ENCODE data around the gene SLC44A3.
A peak's percentile ranks its signal among the peaks of the same experiment; 100 is the strongest.
"Not testable (repeated sequence)": the region's sequence is repeated elsewhere in the genome, so short reads cannot be mapped to it uniquely, and the experiment has no call there.

Gene SLC44A3

GRCh38 chr1:94840381-94840780, 20.2 kb downstream of the SLC44A3 start:
- not testable (repeated sequence) for DNase-seq

GRCh38 chr1:94840808-94841207, 20.7 kb downstream of the SLC44A3 start:
- DNase-seq, result no peak

GRCh38 chr1:94843430-94843829, 23.3 kb downstream of the SLC44A3 start:
- no peak for DNase-seq

GRCh38 chr1:94843846-94844245, 23.7 kb downstream of the SLC44A3 start:
- DNase-seq, result no peak

GRCh38 chr1:94846308-94846707, 26.2 kb downstream of the SLC44A3 start:
- no peak for DNase-seq

- DNase-seq, result no peak
These were observed 31.4 kb downstream of the SLC44A3 start for GRCh38 chr1:94851571-94851970.

GRCh38 chr1:94852788-94853187, 32.6 kb downstream of the SLC44A3 start:
- DNase-seq, result no peak

- DNase-seq, result peak; percentile 94
These were observed 34.5 kb downstream of the SLC44A3 start for GRCh38 chr1:94854458-94855306.

- peak; percentile 83 for DNase-seq
These were observed 35.1 kb downstream of the SLC44A3 start for GRCh38 chr1:94855307-94855700.

GRCh38 chr1:94856004-94856403, 35.8 kb downstream of the SLC44A3 start:
- no peak for DNase-seq

GRCh38 chr1:94856868-94857267, 36.7 kb downstream of the SLC44A3 start:
- no peak for DNase-seq

GRCh38 chr1:94858276-94858675, 38.1 kb downstream of the SLC44A3 start:
- peak; percentile 24 for DNase-seq

- DNase-seq, result no peak
These were observed 39.0 kb downstream of the SLC44A3 start for GRCh38 chr1:94859174-94859573.

GRCh38 chr1:94862718-94863117, 42.6 kb downstream of the SLC44A3 start:
- no peak for DNase-seq

- DNase-seq, result no peak
These were observed 43.2 kb downstream of the SLC44A3 start for GRCh38 chr1:94863297-94863911.

- DNase-seq, result no peak
These were observed 43.8 kb downstream of the SLC44A3 start for GRCh38 chr1:94863919-94864318.

- no peak for DNase-seq
These were observed 44.7 kb downstream of the SLC44A3 start for GRCh38 chr1:94864821-94865220.

GRCh38 chr1:94865360-94865759, 45.2 kb downstream of the SLC44A3 start:
- no peak for DNase-seq

- DNase-seq, result no peak
These were observed 46.1 kb downstream of the SLC44A3 start for GRCh38 chr1:94866164-94866807.

GRCh38 chr1:94871031-94871430, 50.9 kb downstream of the SLC44A3 start:
- DNase-seq, result no peak

- no peak for DNase-seq
These were observed 52.8 kb downstream of the SLC44A3 start for GRCh38 chr1:94872771-94873495.

GRCh38 chr1:94873520-94874351, 53.6 kb downstream of the SLC44A3 start:
- peak; percentile 93 for DNase-seq

Measured in NCI-H2029 treated with DMSO at 0.1 percent for 48 hours (cell line).